Neural cell (in vitro differentiated cells): ENCODE results near the gene FOXJ3. TPM values are rescaled to one million over a fixed set of nuclear protein-coding genes. Genes with fewer than 3 reads are reported as not detected.

Experiments used
- H2AFZ ChIP-seq: fragments of 200-600, 300-800 bp; sonication (generic), shearing (Covaris generic); 2 replicates; pipeline ENCODE4 v1.6.0; 2014; ENCODE audit warnings: low read depth, mild to moderate bottlenecking, antibody characterized with exemption, low read length, moderate library complexity
- H3F3A ChIP-seq: fragments of 200-600 bp; shearing (Covaris generic); 2 replicates; pipeline ENCODE4 v1.6.1; 2016; ENCODE audit warnings: mild to moderate bottlenecking, moderate library complexity, mixed read lengths, antibody characterized with exemption, low read length; ENCODE audit not compliant: insufficient read depth, poor library complexity, severe bottlenecking
- H3K27ac ChIP-seq: fragments of 200-600, 300-800 bp; sonication (generic), shearing (Covaris generic); 2 replicates; pipeline ENCODE4 v1.5.1; 2014; ENCODE audit warnings: mild to moderate bottlenecking, low read length, moderate library complexity
- H3K27me3 ChIP-seq: fragments of 300-800, 200-600 bp; sonication (generic), shearing (Covaris generic); 2 replicates; pipeline ENCODE4 v1.6.0; 2014; ENCODE audit warnings: mild to moderate bottlenecking, low read depth, low read length, moderate library complexity; ENCODE audit not compliant: insufficient read depth
- H3K36me3 ChIP-seq: fragments of 300-800, 200-600 bp; sonication (generic), shearing (Covaris generic); 2 replicates; pipeline ENCODE4 v1.5.1; 2014; ENCODE audit warnings: mild to moderate bottlenecking, antibody characterized with exemption, low read length, moderate library complexity; ENCODE audit not compliant: insufficient read depth
- H3K4me2 ChIP-seq: fragments of 300-800, 200-600 bp; sonication (generic), shearing (Covaris generic); 2 replicates; pipeline ENCODE4 v1.6.0; 2014; ENCODE audit warnings: mild to moderate bottlenecking, low read length
- H3K4me3 ChIP-seq: fragments of 300-800, 200-600 bp; sonication (generic), shearing (Covaris generic); 2 replicates; pipeline ENCODE4 v1.5.1; 2014; ENCODE audit warnings: mild to moderate bottlenecking, low read length, moderate library complexity
- H3K79me2 ChIP-seq: fragments of 200-600 bp; shearing (Covaris generic); replicated peaks from 2 replicates; pipeline ENCODE4 v1.6.0; 2014; ENCODE audit warnings: mild to moderate bottlenecking, low read length, moderate library complexity; ENCODE audit not compliant: insufficient read depth
- H3K9ac ChIP-seq: fragments of 300-800, 200-600 bp; sonication (generic), shearing (Covaris generic); 2 replicates; pipeline ENCODE4 v1.6.1; 2016; ENCODE audit warnings: mild to moderate bottlenecking, low read length, mixed read lengths
- H3K9me2 ChIP-seq: fragments of 200-600 bp; shearing (Covaris generic); 2 replicates; pipeline ENCODE4 v1.6.1; 2016; ENCODE audit warnings: mild to moderate bottlenecking, low read length, mixed read lengths; ENCODE audit not compliant: insufficient read depth
- H3K9me3 ChIP-seq: fragments of 200-600, 300-800 bp; sonication (generic), shearing (Covaris generic); 2 replicates; pipeline ENCODE4 v1.6.1; 2016; ENCODE audit warnings: mild to moderate bottlenecking, mixed run types, low read length, moderate library complexity, mixed read lengths
- H4K20me1 ChIP-seq: fragments of 200-600 bp; shearing (Covaris generic); 2 replicates; pipeline ENCODE4 v1.6.1; 2016; ENCODE audit warnings: mild to moderate bottlenecking, mixed run types; ENCODE audit not compliant: insufficient read depth
- EP300 ChIP-seq: fragments of 450-650 bp; conservative IDR thresholded peaks from 2 replicates; pipeline ENCODE4 v1.6.1; 2014; ENCODE audit warnings: antibody characterized with exemption, mild to moderate bottlenecking, moderate library complexity; ENCODE audit not compliant: poor library complexity, severe bottlenecking
- EZH2 ChIP-seq: fragments of 200-600, 300-800 bp; shearing (Covaris generic), sonication (generic); IDR thresholded peaks from 2 replicates; pipeline ENCODE4 v1.6.1; 2014; ENCODE audit warnings: antibody characterized with exemption, low read length, borderline replicate concordance, mild to moderate bottlenecking; ENCODE audit not compliant: insufficient read depth, poor library complexity, severe bottlenecking
- MXI1 ChIP-seq: fragments of 450-650 bp; conservative IDR thresholded peaks from 2 replicates; pipeline ENCODE4 v1.6.1; 2014; ENCODE audit warnings: antibody characterized with exemption, mild to moderate bottlenecking; ENCODE audit not compliant: poor library complexity, severe bottlenecking
- POLR2AphosphoS5 ChIP-seq: IDR thresholded peaks from 2 replicates; pipeline ENCODE4 v1.6.1; 2012
- RAD21 ChIP-seq: fragments of 450-650 bp; conservative IDR thresholded peaks from 2 replicates; pipeline ENCODE4 v1.6.1; 2014; ENCODE audit warnings: antibody characterized with exemption, mild to moderate bottlenecking, moderate library complexity
- REST ChIP-seq: IDR thresholded peaks from 2 replicates; pipeline ENCODE4 v1.6.1; 2012; ENCODE audit warnings: borderline replicate concordance
- SMC3 ChIP-seq: fragments of 450-650 bp; conservative IDR thresholded peaks from 2 replicates; pipeline ENCODE4 v1.6.1; 2014; ENCODE audit warnings: antibody characterized with exemption, mild to moderate bottlenecking, moderate library complexity; ENCODE audit not compliant: poor library complexity
- TAF1 ChIP-seq: IDR thresholded peaks from 2 replicates; pipeline ENCODE4 v1.6.1; 2012; ENCODE audit warnings: low read depth
- polyA plus RNA-seq: library from polyadenylated mRNA; depleted of rRNA; stranded (reverse); fragments of >200 nt; gene quantifications from 2 replicates; pipeline ENCODE4 v1.2.3, GENCODE V29; 2014
- TF ChIP-seq, protein P1 (sequence below): fragments of 450-650 bp; IDR thresholded peaks from 2 replicates; pipeline ENCODE4 v1.5.1; 2014; ENCODE audit warnings: antibody characterized with exemption, mild to moderate bottlenecking, moderate library complexity; ENCODE audit not compliant: poor library complexity, severe bottlenecking

FOXJ3 gene
- polyA plus RNA-seq, 1 donor from 2014 or later: 36.0 TPM

GRCh38 chr1:42305639-42306038 is 29.4 kb downstream of the FOXJ3 start:
- H3K36me3 ChIP-seq: no peaks in the 10 kb centered on the region
- H2AFZ ChIP-seq: no peak overlapping the region
- no peak overlapping the region for H3K27ac ChIP-seq
- no peak overlapping the region for H3K4me2 ChIP-seq
- no peaks in the 10 kb centered on the region for H3K9me3 ChIP-seq
- peaks cover 35% of the 10 kb centered on the region for H3K79me2 ChIP-seq
- no peak for TF ChIP-seq POLR2AphosphoS5
- TF ChIP-seq EP300: no peak
- no peak for TF ChIP-seq MXI1
- TF ChIP-seq TAF1: no peak
- no peak for TF ChIP-seq SMC3
- TF ChIP-seq EZH2: no peak
- TF ChIP-seq RAD21: no peak
- TF ChIP-seq, protein P1, sequence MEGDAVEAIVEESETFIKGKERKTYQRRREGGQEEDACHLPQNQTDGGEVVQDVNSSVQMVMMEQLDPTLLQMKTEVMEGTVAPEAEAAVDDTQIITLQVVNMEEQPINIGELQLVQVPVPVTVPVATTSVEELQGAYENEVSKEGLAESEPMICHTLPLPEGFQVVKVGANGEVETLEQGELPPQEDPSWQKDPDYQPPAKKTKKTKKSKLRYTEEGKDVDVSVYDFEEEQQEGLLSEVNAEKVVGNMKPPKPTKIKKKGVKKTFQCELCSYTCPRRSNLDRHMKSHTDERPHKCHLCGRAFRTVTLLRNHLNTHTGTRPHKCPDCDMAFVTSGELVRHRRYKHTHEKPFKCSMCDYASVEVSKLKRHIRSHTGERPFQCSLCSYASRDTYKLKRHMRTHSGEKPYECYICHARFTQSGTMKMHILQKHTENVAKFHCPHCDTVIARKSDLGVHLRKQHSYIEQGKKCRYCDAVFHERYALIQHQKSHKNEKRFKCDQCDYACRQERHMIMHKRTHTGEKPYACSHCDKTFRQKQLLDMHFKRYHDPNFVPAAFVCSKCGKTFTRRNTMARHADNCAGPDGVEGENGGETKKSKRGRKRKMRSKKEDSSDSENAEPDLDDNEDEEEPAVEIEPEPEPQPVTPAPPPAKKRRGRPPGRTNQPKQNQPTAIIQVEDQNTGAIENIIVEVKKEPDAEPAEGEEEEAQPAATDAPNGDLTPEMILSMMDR: no peak
- TF ChIP-seq REST: no peak
- H3F3A ChIP-seq: no peaks in the 10 kb centered on the region
- no peak overlapping the region for H3K4me3 ChIP-seq
- no peaks in the 10 kb centered on the region for H3K27me3 ChIP-seq
- no peak overlapping the region for H3K9ac ChIP-seq
- no peaks in the 10 kb centered on the region for H3K9me2 ChIP-seq
- H4K20me1 ChIP-seq: no peaks in the 10 kb centered on the region

GRCh38 chr1:42302034-42302433 is 33.0 kb downstream of the FOXJ3 start:
- Histone ChIP-seq H4K20me1 (no peaks in the 10 kb centered on the region), H3K27ac (no peak overlapping the region), H3K4me3 (no peak overlapping the region), H3K9ac (no peak overlapping the region), H3F3A (no peaks in the 10 kb centered on the region), H3K79me2 (peaks cover 19% of the 10 kb centered on the region), H3K9me2 (no peaks in the 10 kb centered on the region), H3K9me3 (no peaks in the 10 kb centered on the region), H3K4me2 (no peak overlapping the region), H3K36me3 (peaks cover 11% of the 10 kb centered on the region), H3K27me3 (no peaks in the 10 kb centered on the region), H2AFZ (no peak overlapping the region)
- TF ChIP-seq SMC3 (no peak), EP300 (no peak), REST (no peak), MXI1 (no peak), RAD21 (no peak), POLR2AphosphoS5 (no peak), TAF1 (no peak), EZH2 (no peak)
- TF ChIP-seq, protein P1: no peak
